ENCODE results near the gene CDKN1C. TPM values are rescaled to one million over a fixed set of nuclear protein-coding genes. Genes with fewer than 3 reads are reported as not detected.
A peak's percentile ranks its signal among the peaks of the same experiment; 100 is the strongest.

Gene CDKN1C
- total RNA-seq, 4 donors from 2014 or later: 12.6 to 29.7 (median 16.8) TPM

DNA sequence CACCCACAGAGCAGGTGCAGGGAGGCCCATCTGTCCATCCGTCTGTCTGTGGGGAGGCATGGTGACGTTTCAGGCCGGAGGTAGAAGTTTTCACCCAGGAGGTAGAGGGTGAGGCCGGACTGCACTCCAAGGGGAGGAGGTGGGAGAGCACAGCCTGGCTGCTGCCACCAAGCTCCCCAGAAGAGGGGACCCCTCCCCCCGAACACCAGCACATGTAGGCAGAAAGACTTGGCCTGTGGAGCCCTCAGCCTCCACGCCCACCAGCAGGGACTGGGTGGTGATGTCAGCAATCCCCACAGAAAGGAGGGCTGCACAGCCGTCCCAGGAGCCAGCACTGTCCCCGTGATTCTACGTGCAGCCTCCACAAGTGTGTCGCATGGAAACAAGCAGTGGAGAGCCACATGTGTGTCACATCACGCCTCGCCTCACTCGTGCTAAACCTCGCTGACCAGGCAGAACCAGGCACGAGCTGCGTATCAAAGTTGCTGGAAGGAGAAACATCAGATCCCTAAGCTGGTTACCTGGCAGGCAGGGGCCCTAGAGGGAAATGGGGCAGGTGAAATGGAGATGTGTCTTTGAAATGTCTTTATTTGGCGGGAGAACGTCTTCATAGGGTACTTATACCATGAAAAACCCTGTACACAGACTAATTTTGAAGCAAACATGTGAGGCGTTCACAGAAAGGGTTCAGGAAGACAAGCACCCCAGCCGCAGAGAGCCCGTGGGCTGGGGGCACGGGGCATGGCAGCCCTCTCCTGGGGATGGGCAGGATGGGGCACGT is 49.1 kb downstream of the CDKN1C start:
- WGBS, 2 donors: 77 to 79% methylated on average over 22 of the region's 23 CpGs
- H3K4me3 ChIP-seq (replicated peaks in 1 of 3): no peak overlapping the region
- H3K27me3 ChIP-seq: no peaks in the 10 kb centered on the region
- intact Hi-C loops (cut with DNase I): no loop called here
- H3K4me1 ChIP-seq: peaks cover 9 to 15% of the 10 kb centered on the region in 2 donors
- no peaks in the 10 kb centered on the region for H3K36me3 ChIP-seq
- no peaks in the 10 kb centered on the region for H3K9me3 ChIP-seq
- peak; percentile 26 to 35 for DNase-seq
- H3K27ac ChIP-seq: no peak overlapping the region
- TF ChIP-seq POLR2A (IDR thresholded peaks at IDR 0.05): no peak
- TF ChIP-seq, protein P1, sequence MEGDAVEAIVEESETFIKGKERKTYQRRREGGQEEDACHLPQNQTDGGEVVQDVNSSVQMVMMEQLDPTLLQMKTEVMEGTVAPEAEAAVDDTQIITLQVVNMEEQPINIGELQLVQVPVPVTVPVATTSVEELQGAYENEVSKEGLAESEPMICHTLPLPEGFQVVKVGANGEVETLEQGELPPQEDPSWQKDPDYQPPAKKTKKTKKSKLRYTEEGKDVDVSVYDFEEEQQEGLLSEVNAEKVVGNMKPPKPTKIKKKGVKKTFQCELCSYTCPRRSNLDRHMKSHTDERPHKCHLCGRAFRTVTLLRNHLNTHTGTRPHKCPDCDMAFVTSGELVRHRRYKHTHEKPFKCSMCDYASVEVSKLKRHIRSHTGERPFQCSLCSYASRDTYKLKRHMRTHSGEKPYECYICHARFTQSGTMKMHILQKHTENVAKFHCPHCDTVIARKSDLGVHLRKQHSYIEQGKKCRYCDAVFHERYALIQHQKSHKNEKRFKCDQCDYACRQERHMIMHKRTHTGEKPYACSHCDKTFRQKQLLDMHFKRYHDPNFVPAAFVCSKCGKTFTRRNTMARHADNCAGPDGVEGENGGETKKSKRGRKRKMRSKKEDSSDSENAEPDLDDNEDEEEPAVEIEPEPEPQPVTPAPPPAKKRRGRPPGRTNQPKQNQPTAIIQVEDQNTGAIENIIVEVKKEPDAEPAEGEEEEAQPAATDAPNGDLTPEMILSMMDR (IDR thresholded peaks at IDR 0.05): no peak

- no peaks in the 10 kb centered on the region for H3K27me3 ChIP-seq
- 90 to 94% methylated on average over 17 of the region's 17 CpGs for WGBS, 2 donors
- no peak overlapping the region for H3K27ac ChIP-seq
- H3K4me3 ChIP-seq (replicated peaks in 1 of 3): no peak overlapping the region
- no peak for DNase-seq
- H3K4me1 ChIP-seq: peaks cover 9 to 15% of the 10 kb centered on the region in 2 donors
- no peaks in the 10 kb centered on the region for H3K36me3 ChIP-seq
- intact Hi-C loops (cut with DNase I): no loop called here
- H3K9me3 ChIP-seq: no peaks in the 10 kb centered on the region
- TF ChIP-seq, protein P1 (IDR thresholded peaks at IDR 0.05): no peak
- no peak for TF ChIP-seq POLR2A (IDR thresholded peaks at IDR 0.05)
Measured at GRCh38 chr11:2835751-2836150, 49.8 kb downstream of the CDKN1C start.

DNA sequence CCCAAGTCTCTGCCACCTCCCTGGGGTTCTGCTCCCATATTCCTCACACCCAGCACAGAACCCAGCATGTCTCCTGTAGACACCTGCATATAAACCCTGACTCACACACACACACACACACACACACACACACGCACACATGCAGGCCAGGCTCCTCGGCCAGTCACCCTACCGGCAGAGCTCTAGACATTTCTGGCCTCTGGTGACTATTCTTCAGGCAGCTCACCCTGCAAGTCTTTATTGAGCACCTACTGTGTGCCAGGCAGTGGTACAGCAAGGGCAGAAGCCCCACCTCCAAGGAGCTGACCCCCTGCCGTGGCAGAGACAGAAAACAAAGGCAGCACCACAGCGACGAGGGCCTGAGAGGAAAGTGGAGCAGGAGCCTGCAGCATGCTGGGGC is 50.3 kb downstream of the CDKN1C start:
- WGBS, 2 donors: 76 to 100% methylated on average over 4 to 6 of the region's 6 CpGs
- intact Hi-C loops (cut with DNase I): no loop called here
- H3K36me3 ChIP-seq: no peaks in the 10 kb centered on the region
- H3K27me3 ChIP-seq: no peaks in the 10 kb centered on the region
- no peak for TF ChIP-seq POLR2A (IDR thresholded peaks at IDR 0.05)
- TF ChIP-seq, protein P1 (IDR thresholded peaks at IDR 0.05): no peak
- no peak overlapping the region for H3K27ac ChIP-seq
- no peak for DNase-seq
- peaks cover 9 to 15% of the 10 kb centered on the region in 2 donors for H3K4me1 ChIP-seq
- no peak overlapping the region for H3K4me3 ChIP-seq (replicated peaks in 1 of 3)
- H3K9me3 ChIP-seq: no peaks in the 10 kb centered on the region

- peaks cover 9 to 15% of the 10 kb centered on the region in 2 donors for H3K4me1 ChIP-seq
- 86 to 90% methylated on average over 6 to 14 of the region's 16 CpGs for WGBS, 2 donors
- no peaks in the 10 kb centered on the region for H3K9me3 ChIP-seq
- no peak for DNase-seq
- H3K27ac ChIP-seq: no peak overlapping the region
- no peak for TF ChIP-seq POLR2A (IDR thresholded peaks at IDR 0.05)
- H3K27me3 ChIP-seq: no peaks in the 10 kb centered on the region
- intact Hi-C loops (cut with DNase I): no loop called here
- H3K36me3 ChIP-seq: no peaks in the 10 kb centered on the region
- H3K4me3 ChIP-seq (replicated peaks in 1 of 3): no peak overlapping the region
Measured at GRCh38 chr11:2834503-2835273, 50.9 kb downstream of the CDKN1C start.

DNA sequence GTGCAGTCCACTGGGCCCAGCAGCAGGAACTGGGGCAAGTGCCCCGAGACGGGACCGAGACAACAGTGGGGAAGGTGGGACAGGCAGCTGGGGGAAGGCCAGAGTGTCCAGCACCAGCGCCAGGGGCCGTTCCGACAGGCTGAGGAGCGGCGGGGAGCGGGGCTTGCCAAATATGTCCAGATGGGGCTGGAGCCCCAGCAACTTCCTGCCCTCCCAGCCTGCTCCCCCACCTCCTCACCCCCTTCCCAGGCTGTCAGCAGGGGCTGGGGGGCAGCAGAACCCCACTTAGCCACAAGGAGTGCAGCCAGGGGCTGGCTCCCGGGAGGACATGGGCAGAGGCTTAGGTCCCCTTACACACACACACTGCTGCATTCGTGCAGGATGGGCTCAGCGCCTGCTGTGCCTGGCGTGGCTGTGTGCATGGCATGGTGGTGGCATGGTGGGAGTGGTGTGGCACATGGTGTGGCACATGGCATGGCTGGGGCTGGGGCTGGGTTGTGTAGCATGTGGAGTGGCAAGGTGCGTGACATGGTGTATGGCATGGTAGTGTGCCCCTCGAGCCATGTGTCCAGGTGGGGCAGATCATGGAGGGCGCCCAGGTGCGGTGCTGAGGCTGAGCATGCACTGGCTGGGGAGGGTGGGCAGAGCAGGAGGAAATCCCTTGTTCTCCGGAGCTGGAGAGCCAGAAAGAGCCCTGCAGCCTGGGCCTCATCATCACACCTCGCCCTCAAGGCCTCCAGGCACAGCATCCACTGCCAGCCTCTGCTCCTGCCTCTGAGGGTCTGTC is 51.7 kb downstream of the CDKN1C start:
- Histone ChIP-seq H3K27ac (no peak overlapping the region), H3K9me3 (no peaks in the 10 kb centered on the region), H3K36me3 (no peaks in the 10 kb centered on the region), H3K27me3 (no peaks in the 10 kb centered on the region), H3K4me3 (replicated peaks in 1 of 3) (no peak overlapping the region), H3K4me1 (peaks cover 9 to 15% of the 10 kb centered on the region in 2 donors)
- TF ChIP-seq, protein P1 (IDR thresholded peaks at IDR 0.05): no peak
- no peak for TF ChIP-seq POLR2A (IDR thresholded peaks at IDR 0.05)
- intact Hi-C loops (cut with DNase I): no loop called here
- no peak for DNase-seq
- WGBS, 2 donors: 84 to 94% methylated on average over 12 to 18 of the region's 19 CpGs

Measured in thyroid gland (tissue), 4 donors.